SK-N-SH treated with all-trans-retinoic acid at 6 μM for 48 hours (cell line): ENCODE results near the gene VSNL1.
A peak's percentile ranks its signal among the peaks of the same experiment; 100 is the strongest.

ENCODE experiments used
- ATAC-seq: fragments of 200-7000 bp; cut with Tn5 transposase; 3 replicates; pipeline ENCODE4 v1.9.1; 2020; ENCODE audit warnings: mild to moderate bottlenecking, moderate library complexity
- BACH2 ChIP-seq: fragments of 250-450 bp; sonication (Bioruptor Pico); IDR thresholded peaks from 2 replicates; pipeline ENCODE4 v1.9.0; 2021; ENCODE audit warnings: mild to moderate bottlenecking, borderline replicate concordance
- CSDC2 ChIP-seq: fragments of 250-450 bp; sonication (Bioruptor Pico); IDR thresholded peaks from 2 replicates; pipeline ENCODE4 v1.5.0; 2020; ENCODE audit warnings: mild to moderate bottlenecking, moderate library complexity
- ESRRG ChIP-seq: fragments of 250-450 bp; sonication (Bioruptor Pico); IDR thresholded peaks from 2 replicates; pipeline ENCODE4 v1.6.1; 2021; ENCODE audit warnings: mild to moderate bottlenecking
- GLIS3 ChIP-seq: fragments of 250-450 bp; sonication (Bioruptor Pico); IDR thresholded peaks from 2 replicates; pipeline ENCODE4 v1.5.0; 2020; ENCODE audit warnings: mild to moderate bottlenecking, moderate library complexity
- ISL1 ChIP-seq: fragments of 250-450 bp; sonication (Bioruptor Pico); IDR thresholded peaks from 2 replicates; pipeline ENCODE4 v2.1.2; 2022; ENCODE audit warnings: mild to moderate bottlenecking, moderate library complexity
- PPARA ChIP-seq: fragments of 250-450 bp; sonication (Bioruptor Pico); IDR thresholded peaks from 2 replicates; pipeline ENCODE4 v1.5.0; 2020; ENCODE audit warnings: mild to moderate bottlenecking, borderline replicate concordance
- SNAI2 ChIP-seq: fragments of 250-450 bp; sonication (Bioruptor Pico); IDR thresholded peaks from 2 replicates; pipeline ENCODE4 v1.5.0; 2020; ENCODE audit warnings: mild to moderate bottlenecking, moderate library complexity
- TCF4 ChIP-seq: fragments of 250-450 bp; sonication (Bioruptor Pico); IDR thresholded peaks from 2 replicates; pipeline ENCODE4 v1.8.0; 2021; ENCODE audit warnings: mild to moderate bottlenecking, moderate library complexity, borderline replicate concordance
- ZC3H10 ChIP-seq: fragments of 250-450 bp; sonication (Bioruptor Pico); IDR thresholded peaks from 2 replicates; pipeline ENCODE4 v1.5.1; 2021; ENCODE audit warnings: mild to moderate bottlenecking, moderate library complexity
- ZFP3 ChIP-seq: fragments of 250-450 bp; sonication (Bioruptor Pico); IDR thresholded peaks from 2 replicates; pipeline ENCODE4 v1.5.0; 2020; ENCODE audit warnings: mild to moderate bottlenecking, moderate library complexity
- ZFP30 ChIP-seq: fragments of 450-650 bp; formaldehyde crosslinking; IDR thresholded peaks from 2 replicates; pipeline ENCODE4 v1.5.0; 2022; ENCODE audit warnings: mild to moderate bottlenecking, moderate library complexity
- ZNF565 ChIP-seq: fragments of 450-650 bp; formaldehyde crosslinking; conservative IDR thresholded peaks from 2 replicates; pipeline ENCODE4 v1.5.0; 2020; ENCODE audit warnings: low read depth, mild to moderate bottlenecking, moderate library complexity
- ZNF70 ChIP-seq: fragments of 450-650 bp; formaldehyde crosslinking; IDR thresholded peaks from 2 replicates; pipeline ENCODE4 v1.5.0; 2020; ENCODE audit warnings: mild to moderate bottlenecking, moderate library complexity
- ZNF8 ChIP-seq: fragments of 450-650 bp; formaldehyde crosslinking; IDR thresholded peaks from 2 replicates; pipeline ENCODE4 v1.5.0; 2020; ENCODE audit warnings: mild to moderate bottlenecking, moderate library complexity
- TF ChIP-seq, protein P1 (sequence below): fragments of 250-450 bp; sonication (Bioruptor Pico); IDR thresholded peaks from 2 replicates; pipeline ENCODE4 v1.5.1; 2020; ENCODE audit warnings: low read depth, mild to moderate bottlenecking, moderate library complexity
- TF ChIP-seq, protein P2 (sequence below): fragments of 250-450 bp; sonication (Bioruptor Pico); IDR thresholded peaks from 2 replicates; pipeline ENCODE4 v1.5.1; 2021; ENCODE audit warnings: mild to moderate bottlenecking, moderate library complexity
- TF ChIP-seq, protein P3 (sequence below): fragments of 250-450 bp; sonication (Bioruptor Pico); IDR thresholded peaks from 2 replicates; pipeline ENCODE4 v1.8.0; 2021; ENCODE audit warnings: low read depth, mild to moderate bottlenecking, moderate library complexity, borderline replicate concordance
- TF ChIP-seq, protein P4 (sequence below): fragments of 250-450 bp; sonication (Bioruptor Pico); IDR thresholded peaks from 2 replicates; pipeline ENCODE4 v1.5.0; 2020; ENCODE audit warnings: mild to moderate bottlenecking, moderate library complexity

VSNL1 gene

DNA sequence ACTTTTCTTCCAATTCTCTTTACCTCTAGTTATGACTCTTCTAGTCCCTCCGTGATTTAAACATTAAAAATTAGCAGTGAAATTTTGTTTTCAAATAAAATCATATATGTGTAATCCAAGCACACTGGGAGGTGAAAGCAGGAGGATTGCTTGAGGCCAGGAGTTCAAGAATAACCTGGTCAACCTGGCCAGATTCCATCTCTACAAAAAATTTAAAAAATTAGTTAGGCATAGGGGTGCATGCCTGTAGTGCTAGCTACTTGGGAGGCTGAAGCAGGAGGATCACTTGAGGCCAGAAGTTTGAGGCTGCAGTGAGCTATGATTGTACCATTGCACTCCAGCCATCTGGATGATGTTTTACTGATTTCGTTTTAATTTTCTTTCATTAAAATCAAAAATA is 7.0 kb upstream of the VSNL1 start:
- TF ChIP-seq BACH2 (CRISPR knock-in tag) = no peak
- ATAC-seq = no peak

DNA sequence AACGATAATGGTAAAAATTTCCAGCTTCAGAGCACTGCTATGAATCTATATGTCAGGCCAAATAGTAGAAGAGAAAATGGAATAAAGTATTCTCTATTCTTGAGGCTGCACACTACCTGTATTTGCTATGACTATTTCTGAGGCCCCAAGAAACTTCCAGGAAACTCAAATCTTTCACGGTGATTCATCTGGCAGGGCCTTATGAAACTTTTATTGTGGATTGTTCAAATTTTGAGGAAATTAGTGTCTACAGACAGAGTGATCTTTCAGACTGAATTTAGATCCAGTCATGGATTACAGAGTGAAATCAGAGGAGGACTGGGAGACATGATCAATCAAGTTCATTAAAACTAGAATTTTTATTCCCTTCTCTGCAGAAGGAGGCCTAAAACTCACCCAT is 4.1 kb upstream of the VSNL1 start:
- TF ChIP-seq ZC3H10 (CRISPR knock-in tag) = no peak
- no peak for TF ChIP-seq BACH2 (CRISPR knock-in tag)
- no peak for TF ChIP-seq ZFP3
- no peak for TF ChIP-seq CSDC2 (CRISPR knock-in tag)
- no peak for TF ChIP-seq ISL1 (CRISPR knock-in tag)
- TF ChIP-seq, protein P1, sequence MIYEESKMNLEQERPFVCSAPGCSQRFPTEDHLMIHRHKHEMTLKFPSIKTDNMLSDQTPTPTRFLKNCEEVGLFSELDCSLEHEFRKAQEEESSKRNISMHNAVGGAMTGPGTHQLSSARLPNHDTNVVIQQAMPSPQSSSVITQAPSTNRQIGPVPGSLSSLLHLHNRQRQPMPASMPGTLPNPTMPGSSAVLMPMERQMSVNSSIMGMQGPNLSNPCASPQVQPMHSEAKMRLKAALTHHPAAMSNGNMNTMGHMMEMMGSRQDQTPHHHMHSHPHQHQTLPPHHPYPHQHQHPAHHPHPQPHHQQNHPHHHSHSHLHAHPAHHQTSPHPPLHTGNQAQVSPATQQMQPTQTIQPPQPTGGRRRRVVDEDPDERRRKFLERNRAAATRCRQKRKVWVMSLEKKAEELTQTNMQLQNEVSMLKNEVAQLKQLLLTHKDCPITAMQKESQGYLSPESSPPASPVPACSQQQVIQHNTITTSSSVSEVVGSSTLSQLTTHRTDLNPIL (CRISPR knock-in tag) = no peak
- TF ChIP-seq, protein P2, sequence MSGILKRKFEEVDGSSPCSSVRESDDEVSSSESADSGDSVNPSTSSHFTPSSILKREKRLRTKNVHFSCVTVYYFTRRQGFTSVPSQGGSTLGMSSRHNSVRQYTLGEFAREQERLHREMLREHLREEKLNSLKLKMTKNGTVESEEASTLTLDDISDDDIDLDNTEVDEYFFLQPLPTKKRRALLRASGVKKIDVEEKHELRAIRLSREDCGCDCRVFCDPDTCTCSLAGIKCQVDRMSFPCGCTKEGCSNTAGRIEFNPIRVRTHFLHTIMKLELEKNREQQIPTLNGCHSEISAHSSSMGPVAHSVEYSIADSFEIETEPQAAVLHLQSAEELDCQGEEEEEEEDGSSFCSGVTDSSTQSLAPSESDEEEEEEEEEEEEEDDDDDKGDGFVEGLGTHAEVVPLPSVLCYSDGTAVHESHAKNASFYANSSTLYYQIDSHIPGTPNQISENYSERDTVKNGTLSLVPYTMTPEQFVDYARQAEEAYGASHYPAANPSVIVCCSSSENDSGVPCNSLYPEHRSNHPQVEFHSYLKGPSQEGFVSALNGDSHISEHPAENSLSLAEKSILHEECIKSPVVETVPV = no peak
- no peak for TF ChIP-seq TCF4 (CRISPR knock-in tag)
- TF ChIP-seq, protein P3, sequence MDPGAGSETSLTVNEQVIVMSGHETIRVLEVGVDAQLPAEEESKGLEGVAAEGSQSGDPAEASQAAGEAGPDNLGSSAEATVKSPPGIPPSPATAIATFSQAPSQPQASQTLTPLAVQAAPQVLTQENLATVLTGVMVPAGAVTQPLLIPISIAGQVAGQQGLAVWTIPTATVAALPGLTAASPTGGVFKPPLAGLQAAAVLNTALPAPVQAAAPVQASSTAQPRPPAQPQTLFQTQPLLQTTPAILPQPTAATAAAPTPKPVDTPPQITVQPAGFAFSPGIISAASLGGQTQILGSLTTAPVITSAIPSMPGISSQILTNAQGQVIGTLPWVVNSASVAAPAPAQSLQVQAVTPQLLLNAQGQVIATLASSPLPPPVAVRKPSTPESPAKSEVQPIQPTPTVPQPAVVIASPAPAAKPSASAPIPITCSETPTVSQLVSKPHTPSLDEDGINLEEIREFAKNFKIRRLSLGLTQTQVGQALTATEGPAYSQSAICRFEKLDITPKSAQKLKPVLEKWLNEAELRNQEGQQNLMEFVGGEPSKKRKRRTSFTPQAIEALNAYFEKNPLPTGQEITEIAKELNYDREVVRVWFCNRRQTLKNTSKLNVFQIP (CRISPR knock-in tag) = no peak
- no peak for ATAC-seq

DNA sequence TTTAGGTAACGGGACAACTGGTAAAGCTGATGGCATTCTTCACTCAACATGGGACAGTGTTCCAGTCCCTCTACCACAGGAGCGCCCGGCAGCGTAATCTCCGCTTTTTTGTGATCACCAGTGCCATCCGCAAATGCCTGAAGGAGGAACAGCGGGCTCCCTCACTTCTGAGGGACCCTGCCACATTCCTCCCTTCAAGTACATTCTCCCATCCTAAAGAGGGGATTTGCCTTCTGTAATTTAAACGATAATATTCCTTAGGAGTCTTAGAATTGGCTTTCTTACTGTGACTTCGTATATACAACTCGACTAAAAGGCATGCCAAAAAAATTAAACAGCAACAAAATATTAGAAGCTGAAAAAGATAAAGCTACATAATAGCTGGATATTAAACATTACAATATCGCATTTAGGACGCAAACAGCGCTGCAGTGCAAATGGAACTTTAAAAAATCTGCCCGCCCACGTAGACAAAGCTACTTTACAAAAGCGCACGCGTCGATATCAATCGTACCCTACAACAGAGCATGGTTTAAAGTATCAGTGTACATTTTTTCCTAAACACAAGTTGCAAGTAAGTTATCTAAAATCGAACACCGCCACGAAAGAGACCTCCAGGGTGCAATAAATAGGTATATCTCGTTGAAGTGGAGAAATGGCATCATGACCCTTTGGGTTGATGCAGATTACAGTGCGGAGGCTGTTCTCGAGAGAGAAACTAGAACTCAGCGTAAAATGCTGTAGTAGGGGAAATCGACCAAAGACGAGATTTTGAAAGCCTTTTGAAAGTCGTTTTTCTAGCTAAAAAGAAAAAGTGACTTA is 2.3 kb upstream of the VSNL1 start:
- ATAC-seq = peak; percentile 41
- TF ChIP-seq GLIS3 = 0 out of 2 replicates have a peak, but pooled peaks have one; percentile 56
- TF ChIP-seq PPARA = no peak
- no peak for TF ChIP-seq ZFP3

DNA sequence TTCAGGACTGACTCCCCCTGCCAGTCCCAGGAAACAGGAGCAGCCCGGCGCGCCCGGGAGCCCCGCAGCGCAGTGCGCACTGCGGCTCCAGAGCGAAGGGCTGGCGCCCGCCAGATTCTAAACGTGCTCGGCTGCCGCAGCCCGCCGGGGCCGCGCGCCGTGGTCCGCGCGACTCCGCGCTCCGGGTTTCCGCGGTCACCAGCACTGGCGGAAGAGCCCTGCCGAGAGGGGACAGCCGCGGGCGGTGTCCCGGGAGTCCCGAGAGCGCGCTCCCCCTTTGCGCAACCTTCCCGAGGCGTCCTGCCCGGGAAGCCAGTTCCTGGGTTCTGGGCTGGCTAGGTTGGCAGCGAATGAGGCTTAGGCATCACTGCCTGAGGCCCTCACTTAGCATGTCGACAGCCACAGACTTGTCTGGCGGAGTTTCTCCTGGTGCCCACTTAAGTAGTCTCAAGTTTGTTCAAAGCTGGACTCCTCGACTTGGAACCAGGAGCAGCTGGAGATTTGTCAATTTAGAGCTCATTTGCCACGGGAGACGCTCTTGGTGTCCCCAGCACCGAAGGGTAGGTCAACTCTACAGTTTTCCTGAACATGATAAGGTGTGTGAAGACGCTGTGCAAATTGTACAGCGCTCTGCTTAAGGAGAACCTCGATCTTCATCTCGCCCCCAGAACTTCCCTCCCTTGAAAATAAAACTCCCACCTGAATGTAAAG is 1.5 kb upstream of the VSNL1 start:
- peak; percentile 76 for ATAC-seq
- TF ChIP-seq ZNF70 (CRISPR knock-in tag) = no peak
- TF ChIP-seq ZNF565 (CRISPR knock-in tag) = no peak
- TF ChIP-seq, protein P2 = no peak
- TF ChIP-seq ZFP3 = peak; percentile 98
- TF ChIP-seq, protein P1 (CRISPR knock-in tag) = no peak
- TF ChIP-seq ISL1 (CRISPR knock-in tag) = no peak
- TF ChIP-seq, protein P4, sequence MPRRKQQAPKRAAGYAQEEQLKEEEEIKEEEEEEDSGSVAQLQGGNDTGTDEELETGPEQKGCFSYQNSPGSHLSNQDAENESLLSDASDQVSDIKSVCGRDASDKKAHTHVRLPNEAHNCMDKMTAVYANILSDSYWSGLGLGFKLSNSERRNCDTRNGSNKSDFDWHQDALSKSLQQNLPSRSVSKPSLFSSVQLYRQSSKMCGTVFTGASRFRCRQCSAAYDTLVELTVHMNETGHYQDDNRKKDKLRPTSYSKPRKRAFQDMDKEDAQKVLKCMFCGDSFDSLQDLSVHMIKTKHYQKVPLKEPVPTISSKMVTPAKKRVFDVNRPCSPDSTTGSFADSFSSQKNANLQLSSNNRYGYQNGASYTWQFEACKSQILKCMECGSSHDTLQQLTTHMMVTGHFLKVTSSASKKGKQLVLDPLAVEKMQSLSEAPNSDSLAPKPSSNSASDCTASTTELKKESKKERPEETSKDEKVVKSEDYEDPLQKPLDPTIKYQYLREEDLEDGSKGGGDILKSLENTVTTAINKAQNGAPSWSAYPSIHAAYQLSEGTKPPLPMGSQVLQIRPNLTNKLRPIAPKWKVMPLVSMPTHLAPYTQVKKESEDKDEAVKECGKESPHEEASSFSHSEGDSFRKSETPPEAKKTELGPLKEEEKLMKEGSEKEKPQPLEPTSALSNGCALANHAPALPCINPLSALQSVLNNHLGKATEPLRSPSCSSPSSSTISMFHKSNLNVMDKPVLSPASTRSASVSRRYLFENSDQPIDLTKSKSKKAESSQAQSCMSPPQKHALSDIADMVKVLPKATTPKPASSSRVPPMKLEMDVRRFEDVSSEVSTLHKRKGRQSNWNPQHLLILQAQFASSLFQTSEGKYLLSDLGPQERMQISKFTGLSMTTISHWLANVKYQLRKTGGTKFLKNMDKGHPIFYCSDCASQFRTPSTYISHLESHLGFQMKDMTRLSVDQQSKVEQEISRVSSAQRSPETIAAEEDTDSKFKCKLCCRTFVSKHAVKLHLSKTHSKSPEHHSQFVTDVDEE (CRISPR knock-in tag) = peak; percentile 72
- 0 out of 2 replicates have a peak, but pooled peaks have one; percentile 26 for TF ChIP-seq ESRRG (CRISPR knock-in tag)
- TF ChIP-seq PPARA = no peak
- TF ChIP-seq TCF4 (CRISPR knock-in tag) = no peak
- no peak for TF ChIP-seq BACH2 (CRISPR knock-in tag)
- TF ChIP-seq SNAI2 (CRISPR knock-in tag) = no peak
- TF ChIP-seq ZNF8 (CRISPR knock-in tag) = no peak; the same call in 1 of the 2 replicates
- TF ChIP-seq GLIS3 = 0 out of 2 replicates have a peak, but pooled peaks have one; percentile 42
- 0 out of 2 replicates have a peak, but pooled peaks have one; percentile 46 for TF ChIP-seq CSDC2 (CRISPR knock-in tag)
- 0 out of 2 replicates have a peak, but pooled peaks have one; percentile 29 for TF ChIP-seq ZFP30
- TF ChIP-seq, protein P3 (CRISPR knock-in tag) = no peak
